Inferior parietal cortex (tissue), 1 donor: ENCODE data around the gene OR2T12.
"Not testable (repeated sequence)": the region's sequence is repeated elsewhere in the genome, so short reads cannot be mapped to it uniquely, and the experiment has no call there.

Experiments
- DNase-seq: peaks from one replicate; pipeline ENCODE4 v3.0.0-alpha.2; 2016; ENCODE audit errors: extremely low spot score

OR2T12 gene, protein sequence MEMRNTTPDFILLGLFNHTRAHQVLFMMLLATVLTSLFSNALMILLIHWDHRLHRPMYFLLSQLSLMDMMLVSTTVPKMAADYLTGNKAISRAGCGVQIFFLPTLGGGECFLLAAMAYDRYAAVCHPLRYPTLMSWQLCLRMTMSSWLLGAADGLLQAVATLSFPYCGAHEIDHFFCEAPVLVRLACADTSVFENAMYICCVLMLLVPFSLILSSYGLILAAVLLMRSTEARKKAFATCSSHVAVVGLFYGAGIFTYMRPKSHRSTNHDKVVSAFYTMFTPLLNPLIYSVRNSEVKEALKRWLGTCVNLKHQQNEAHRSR

DNA sequence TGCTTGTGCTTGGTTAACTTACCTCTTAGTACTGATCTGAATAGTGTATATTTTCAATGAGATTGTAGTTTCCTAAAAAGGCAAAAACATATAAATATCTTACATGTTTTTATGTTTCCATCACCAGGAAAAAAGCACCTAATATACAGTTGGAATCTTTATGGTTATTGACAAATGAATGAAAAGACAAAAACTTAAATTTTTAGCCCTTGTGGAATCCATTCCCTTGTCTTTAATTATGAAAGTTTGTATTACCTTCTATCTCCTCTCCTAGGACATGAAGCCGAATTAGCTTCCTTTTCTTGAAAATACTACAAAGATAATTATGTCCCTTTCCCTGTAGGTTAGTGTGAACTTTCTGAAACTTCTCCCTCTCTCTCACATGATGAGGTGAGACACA, at the start of gene OR2T12:
TSS of gene OR2T12 (minus strand) at position 101 of the 400 bp plus-strand sequence. CDS start 7,846 bp downstream, outside the sequence.
- DNase-seq, result no peak

DNA sequence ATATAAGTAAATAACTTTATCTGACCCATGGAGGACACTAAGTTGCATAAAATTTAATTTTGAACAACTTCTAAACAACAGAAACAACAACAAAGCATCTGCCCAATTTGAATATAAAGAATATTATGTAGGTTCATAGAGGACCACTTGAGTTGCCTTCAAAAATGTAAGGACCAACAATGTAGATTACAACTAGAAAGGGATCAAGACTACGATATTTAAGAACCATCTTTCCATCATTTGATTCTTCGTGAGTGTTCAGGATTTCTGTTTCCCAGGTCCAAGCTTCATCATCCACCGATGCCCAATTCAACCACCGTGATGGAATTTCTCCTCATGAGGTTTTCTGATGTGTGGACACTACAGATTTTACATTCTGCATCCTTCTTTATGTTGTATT, 45.3 kb upstream of the OR2T12 start, which contains the start of gene OR14C36:
TSS of gene OR14C36 (plus strand) at position 301 of the 400 bp plus-strand sequence. CDS start at position 301, 0 bp downstream.
- no peak for DNase-seq

DNA sequence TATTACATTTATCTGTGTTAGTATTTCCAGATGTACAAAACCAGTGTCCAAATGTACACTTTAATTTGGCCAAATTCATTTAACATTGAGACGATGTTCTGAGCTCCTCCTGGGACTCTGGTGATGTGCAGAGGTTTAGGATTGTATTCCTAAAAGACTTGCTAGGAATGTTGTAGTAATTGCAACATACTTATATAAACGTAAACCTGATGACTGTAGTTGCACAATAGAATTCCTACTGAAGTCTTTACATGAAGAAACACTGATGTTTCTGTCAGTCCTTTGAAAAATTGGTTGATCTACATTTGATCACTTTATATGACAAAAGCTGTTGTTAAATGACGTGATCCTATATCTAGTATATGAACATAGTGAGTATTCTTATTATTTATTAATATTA, 40.2 kb upstream of the OR2T12 start:
- DNase-seq, result no peak

DNA sequence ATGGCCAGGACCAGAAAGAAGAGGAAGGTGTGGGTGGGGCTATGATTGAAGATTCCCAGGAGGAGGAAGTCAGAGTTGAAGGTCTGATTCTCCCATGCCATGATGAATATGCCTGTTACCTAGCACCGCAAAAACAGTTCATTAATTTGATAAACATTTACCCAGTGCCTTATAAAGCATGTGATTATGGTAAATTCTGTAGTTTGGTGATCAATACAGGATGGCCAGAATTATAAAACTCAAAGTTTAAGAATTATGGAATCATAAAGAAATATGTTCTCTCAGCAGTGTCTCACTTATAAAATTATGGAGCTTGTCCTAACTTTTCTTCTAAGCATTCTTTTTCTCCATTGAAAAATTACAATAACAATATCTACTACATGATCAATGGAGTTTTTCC, 21.2 kb upstream of the OR2T12 start, which contains the start of gene OR2M7:
TSS of gene OR2M7 (minus strand) at position 101 of the 400 bp plus-strand sequence. CDS start at position 101, 0 bp downstream.
- DNase-seq, result no peak

DNA sequence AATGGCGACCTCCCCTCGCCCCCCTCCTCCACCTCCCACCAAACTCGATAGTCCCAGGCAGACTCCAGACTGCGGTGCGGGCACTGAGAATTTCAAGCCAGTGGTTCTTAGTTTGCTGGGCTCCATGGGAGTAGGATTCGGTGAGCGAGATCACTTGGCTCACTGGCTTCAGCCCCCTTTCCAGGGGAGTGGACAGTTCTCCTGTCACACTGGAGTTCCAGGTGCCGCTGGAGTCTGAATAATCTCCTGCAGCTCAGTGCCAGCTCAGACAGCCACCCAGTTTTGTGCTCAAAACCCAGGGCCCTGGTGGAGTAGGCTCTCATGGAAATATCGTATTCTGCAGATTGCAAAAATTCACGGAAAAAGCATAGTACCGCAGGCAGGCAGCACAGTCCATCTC, 13.6 kb upstream of the OR2T12 start:
- DNase-seq, result no peak

DNA sequence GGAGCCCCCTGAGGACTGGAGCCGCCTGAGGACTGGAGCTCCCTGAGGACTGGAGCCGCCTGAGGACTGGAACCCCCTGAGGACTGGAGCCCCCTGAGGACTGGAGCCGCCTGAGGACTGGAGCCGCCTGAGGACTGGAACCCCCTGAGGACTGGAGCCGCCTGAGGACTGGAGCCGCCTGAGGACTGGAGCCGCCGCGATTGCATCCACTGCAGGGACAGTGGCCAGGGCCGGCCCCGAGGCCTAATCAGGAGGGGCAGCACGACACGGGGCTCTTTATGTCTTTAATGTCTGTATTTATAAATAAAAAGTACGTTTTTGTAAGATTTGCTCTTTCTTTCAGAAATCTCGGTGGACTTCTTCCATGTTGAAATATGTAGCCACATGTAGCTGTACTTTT, 3.5 kb upstream of the OR2T12 start:
- not testable (repeated sequence) for DNase-seq

DNA sequence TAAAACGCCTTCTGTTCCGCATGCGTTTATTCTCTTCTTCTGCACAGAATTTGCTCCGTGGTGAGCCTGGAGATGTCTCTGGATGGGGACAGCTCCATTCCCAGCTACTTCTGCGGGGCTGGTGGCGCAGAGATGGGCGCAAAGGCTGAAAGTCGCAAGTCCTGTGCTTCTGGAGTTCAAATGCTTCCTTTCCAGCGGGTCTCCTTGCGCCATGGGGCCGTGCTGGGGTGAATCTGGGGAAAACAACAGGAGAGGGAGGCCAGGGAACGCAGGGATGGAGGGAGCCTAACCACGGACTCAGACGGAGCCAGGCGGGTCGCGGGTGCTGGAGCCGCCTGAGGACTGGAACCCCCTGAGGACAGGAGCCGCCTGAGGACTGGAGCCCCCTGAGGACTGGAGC, 2.9 kb upstream of the OR2T12 start:
- no peak for DNase-seq

DNA sequence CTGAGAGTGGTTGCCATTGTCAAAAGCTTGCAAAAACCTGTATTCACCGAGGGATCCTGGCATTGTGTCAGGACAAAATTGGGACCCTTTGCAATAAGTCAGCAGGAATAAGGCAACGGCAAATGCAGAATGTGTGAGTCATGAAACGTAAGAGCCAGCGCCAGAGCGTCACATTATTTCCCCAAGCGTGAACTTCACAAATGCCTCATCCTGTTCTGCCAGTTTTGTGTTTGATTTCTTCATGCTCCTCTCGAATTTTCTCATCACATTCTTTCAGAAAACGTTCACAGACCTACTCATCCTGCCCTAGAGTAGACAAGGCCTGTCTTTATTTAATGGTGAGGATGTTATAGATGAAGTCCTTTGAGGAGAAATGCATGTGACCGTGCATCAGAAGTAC, 2.4 kb upstream of the OR2T12 start:
- DNase-seq, result not testable (repeated sequence)

DNA sequence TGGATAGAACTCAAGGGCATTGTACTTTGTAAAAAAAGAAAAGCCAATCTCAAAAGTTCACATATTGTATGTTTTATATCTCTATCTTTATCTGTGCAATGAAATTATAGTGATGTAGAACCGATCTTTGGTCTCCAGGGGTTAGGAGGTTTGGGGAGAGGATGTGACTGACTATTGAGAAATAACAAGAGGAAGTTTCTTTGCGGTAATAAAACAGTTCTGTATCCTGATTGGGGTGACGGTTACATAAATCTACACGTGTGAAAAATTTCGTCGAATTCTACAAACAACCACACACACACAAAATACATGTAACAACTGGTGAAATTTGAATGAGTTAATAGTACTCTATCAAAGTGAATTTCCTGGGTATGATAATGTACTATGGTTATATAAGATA, 14.8 kb downstream of the OR2T12 start:
- DNase-seq, result no peak

DNA sequence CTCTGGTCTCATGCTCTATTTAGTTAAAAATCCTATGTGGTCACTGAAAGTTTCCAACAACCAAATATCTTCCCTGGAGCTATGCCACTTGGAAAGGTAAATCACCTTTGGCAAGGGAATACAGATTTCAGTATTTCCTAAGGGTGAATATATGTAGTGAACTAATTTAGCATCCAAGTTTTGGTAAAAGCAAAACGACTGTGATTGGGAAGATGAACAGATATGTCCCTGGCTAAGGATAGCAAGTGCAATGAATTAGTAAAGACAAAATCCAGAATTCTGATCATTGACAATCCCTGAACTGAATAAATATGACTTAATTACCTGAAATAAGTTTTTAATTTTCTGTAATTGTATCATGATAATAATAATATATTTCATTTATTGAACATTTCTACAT, 25.3 kb downstream of the OR2T12 start, which contains the start of gene OR2T33:
TSS of gene OR2T33 (minus strand) at position 101 of the 400 bp plus-strand sequence. CDS start 4,162 bp downstream, outside the sequence.
- DNase-seq, result no peak

DNA sequence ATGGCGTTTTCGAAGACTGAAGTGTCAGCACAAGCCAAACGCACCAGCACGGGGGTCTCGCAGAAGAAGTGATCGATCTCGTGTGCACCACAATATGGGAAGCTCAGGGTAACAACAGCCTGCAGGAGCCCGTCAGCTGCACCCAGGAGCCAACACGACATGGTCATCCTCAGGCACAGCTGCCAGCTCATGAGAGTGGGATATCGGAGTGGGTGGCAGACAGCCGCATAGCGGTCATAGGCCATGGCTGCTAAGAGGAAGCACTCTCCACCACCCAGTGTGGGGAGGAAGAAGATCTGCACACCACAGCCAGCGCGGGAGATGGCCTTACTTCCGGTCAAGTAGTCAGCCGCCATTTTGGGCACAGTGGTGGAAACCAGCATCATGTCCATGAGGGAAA, 30.0 kb downstream of the OR2T12 start:
- DNase-seq, result not testable (repeated sequence)

DNA sequence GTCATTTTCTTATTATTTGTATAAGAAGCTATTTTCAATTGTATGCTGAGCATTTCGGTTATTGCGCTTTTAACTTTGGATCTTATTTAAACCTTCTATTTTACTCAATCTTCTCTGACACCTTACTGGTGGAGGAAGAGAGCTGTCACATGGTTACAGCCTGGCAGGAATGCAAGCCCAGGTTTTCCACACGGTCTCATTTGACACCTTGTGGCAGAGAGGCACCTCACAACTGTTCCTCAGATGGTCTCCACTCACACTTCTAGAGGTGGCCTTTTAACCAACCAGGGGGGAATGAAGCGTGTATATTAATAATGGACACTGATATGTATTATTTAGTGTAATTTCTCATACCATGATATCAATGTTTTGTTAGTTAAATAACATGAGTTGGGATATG, 35.0 kb downstream of the OR2T12 start:
- DNase-seq, result no peak

DNA sequence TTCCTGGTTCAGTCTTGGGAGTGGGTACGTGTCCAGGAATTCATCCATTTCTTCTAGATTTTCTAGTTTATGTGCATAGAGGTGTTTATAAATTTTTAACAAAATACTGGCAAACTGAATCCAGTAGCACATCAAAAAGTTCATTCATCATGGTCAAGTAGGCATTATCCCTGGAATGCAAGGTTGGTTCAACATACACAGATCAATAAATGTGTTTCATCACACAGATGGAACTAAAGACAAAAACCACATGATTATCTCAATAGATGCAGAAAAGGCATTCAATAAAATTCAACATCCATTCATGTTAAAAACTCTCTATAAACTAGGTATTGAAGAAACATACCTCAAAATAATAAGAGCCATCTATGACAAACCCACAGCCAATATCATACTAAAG, 43.9 kb downstream of the OR2T12 start:
- not testable (repeated sequence) for DNase-seq

DNA sequence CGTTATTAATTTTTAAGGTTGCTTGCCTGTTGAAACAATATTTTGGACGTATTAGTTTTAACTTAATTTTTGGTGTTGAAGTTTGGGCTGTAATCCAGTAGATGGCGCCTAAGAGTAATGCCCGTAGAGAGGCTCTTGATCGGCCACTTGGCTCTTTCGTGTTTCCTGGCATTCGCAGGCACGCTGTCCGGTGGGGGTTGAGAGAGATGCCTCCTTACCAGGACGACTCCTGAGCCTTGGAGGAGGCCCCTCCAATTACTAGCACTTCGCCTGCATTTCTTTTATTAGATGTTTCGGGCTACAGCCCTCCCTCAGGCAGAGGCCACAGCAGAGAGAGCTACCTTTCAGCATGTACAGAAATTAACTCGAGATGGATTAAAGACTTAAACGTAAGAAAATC, 60.0 kb downstream of the OR2T12 start:
- peak; percentile 55 for DNase-seq
